ENCODE results near the gene SMCO3. TPM values are rescaled to one million over a fixed set of nuclear protein-coding genes. Genes with fewer than 3 reads are reported as not detected.
A peak's percentile ranks its signal among the peaks of the same experiment; 100 is the strongest.
"Not testable (repeated sequence)": the region's sequence is repeated elsewhere in the genome, so short reads cannot be mapped to it uniquely, and the experiment has no call there.

Gene SMCO3
- total RNA-seq, 1 donor from 2014 or later = 0.46 TPM

GRCh38 chr12:14774906-14775635 is 38.9 kb downstream of the SMCO3 start:
- DNase-seq (ENCODE audit: low spot score) = peak; percentile 35

DNA sequence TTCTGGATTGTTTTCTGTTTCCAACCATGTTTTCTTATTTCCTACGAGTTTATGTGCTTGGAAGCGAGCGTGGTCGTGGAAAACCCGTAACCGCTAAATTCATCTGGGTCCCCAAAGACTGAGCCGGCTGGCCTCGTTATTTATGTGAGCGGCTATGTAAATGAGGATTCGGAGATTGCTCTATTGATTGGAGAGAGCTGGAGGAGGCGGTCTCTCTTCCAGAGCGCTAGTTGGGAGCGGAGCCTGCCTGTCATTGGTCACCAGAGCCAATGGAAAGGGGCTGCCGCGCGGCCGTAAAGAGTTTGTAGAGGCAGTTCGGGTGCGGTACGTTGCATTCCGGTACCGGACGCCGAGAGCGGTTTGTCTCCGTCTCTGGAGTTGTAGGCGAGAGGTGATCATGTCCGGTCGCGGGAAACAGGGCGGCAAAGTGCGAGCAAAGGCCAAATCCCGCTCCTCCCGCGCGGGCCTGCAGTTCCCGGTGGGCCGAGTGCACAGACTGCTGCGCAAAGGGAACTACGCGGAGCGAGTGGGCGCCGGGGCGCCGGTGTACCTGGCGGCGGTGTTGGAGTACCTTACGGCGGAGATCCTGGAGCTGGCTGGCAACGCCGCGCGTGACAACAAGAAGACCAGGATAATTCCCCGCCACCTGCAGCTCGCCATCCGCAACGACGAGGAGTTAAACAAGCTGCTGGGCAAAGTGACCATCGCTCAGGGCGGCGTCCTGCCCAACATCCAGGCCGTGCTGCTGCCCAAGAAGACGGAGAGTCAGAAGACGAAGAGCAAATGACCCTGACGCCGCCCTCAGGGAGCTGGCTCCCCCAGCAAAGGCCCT is 39.7 kb downstream of the SMCO3 start:
- DNase-seq (ENCODE audit: low spot score) = peak; percentile 97

DNA sequence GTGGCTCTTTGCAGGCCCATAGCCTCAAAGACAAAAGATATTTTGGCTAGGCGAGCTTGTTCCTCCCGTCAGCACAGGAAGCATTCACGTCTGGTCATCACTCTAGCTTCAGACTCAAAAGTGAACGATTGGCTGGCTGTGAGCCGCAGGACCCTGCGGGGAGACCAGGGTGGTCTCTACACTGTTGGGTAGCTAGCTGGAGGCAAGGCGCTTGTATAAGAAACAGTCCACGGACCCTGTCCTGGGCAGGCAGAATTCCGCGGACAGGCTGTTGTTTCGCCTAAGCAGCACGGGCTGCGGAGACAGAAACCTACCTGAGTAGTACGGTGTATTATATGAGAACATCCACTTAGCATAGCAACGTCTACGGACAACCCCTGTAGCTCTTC is 40.3 kb downstream of the SMCO3 start:
- DNase-seq (ENCODE audit: low spot score) = no peak

DNA sequence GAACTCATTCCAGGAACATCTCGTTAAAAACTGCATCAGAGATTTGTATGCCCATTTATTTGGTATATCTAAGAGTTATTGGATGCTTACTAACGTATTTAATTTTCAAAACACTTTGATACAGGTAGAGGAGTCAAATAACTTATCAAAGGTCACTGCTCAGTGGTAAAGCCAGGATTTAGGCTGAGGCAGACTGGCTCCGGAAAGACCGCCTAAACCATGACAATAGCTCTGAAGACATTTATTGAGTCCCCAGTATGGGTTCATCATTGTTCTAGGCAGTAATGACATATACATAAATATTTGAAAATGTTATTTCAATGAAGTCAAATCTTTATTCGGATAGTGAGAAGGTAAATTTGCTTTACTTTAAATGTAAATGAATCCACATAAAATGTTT is 41.0 kb downstream of the SMCO3 start:
- no peak for DNase-seq (ENCODE audit: low spot score)

- DNase-seq (ENCODE audit: low spot score) = no peak
These were observed 42.3 kb downstream of the SMCO3 start for GRCh38 chr12:14771651-14772137.

- DNase-seq (ENCODE audit: low spot score) = peak; percentile 98
These were observed 43.2 kb downstream of the SMCO3 start for GRCh38 chr12:14770496-14771461.

- DNase-seq (ENCODE audit: low spot score) = peak; percentile 83
These were observed 44.0 kb downstream of the SMCO3 start for GRCh38 chr12:14769969-14770495.

DNA sequence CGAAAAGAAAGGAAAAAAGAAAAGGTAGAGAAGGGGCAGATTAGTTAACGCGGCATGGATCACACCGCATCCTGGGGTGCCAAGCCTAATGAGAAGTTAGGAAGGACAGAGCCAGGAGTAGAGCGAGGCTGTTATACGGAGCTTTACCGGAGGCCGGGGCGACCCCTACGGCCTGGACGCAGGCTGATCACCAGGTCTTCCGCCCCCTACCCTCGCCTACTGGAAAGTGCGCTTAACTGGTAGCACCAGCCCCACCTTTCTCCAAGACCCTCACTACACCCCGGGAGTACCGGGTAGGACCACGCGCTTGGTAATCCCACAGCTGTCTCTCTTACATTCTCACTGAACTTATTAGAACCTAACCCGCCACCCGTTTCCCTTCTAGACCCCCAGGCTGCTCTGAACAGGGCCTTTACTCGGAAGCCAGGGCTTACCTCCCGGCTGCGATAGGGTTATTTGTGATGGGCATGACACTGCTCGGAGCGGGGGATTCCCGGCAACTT is 44.5 kb downstream of the SMCO3 start:
- peak; percentile 25 for DNase-seq (ENCODE audit: low spot score)

GRCh38 chr12:14768823-14769405 is 45.1 kb downstream of the SMCO3 start:
- no peak for DNase-seq (ENCODE audit: low spot score)

DNA sequence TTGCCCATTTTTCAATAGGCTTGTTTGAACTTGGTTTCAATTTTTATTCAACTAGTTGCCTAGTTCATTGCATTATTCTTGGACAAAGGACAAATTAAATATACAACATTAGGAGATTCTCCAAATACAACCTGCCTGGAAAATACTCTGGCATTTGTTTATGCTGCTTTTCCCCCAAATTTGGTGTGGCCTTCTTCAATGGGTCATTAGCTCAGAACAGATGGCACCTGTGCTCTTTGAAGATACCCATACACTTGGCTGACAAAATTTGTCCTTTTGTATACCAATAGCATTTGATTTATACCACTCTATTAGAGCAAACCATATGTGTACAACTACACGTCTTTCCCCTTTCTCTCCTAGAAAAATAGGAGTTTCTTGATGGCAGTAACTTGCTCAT is 46.4 kb downstream of the SMCO3 start:
- no peak for DNase-seq (ENCODE audit: low spot score)

DNA sequence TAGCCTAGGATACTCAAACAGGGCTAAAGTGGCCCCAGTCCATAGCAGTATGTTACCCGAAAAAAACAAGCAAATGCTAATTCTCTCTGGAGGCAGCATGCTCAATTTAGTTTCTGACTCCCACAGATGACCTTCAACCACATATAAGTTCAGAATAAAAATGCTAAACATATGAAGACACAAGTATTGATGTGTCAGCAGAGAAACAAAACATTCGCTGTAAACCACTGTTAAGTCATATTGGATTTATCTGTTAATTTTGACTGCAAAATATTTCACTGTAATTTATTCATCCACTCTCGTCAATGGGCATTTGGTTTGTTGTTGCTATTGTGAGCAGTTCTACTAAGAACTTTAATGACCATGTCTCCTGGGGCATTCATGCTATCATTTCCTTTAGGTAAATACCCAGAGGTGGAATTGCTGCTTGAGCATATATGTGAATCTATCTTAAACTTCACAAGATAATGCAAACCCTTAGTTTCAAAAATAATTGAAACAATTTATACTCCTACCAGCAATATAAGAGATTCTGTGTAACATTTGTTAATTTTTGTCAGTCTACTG is 47.2 kb downstream of the SMCO3 start:
- no peak for DNase-seq (ENCODE audit: low spot score)

DNA sequence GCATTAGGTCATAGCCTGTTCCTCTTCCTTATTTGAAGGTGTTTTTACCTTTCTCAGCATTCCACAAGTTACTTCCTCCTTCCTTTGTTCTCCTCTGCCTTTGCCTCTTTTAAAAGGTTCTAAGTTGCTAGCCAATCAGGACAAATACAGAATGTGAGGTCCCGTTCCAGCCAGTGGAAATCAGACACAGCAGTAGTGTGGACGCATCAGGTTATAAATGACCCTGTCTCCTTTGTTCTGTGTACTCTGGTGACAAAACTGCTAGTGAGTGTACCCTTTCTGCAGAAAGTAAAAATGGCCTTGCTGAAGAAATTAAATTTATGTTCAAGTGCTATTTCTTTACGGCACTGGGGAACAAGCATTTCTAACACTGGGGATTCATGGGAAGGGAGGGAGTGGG is 48.0 kb downstream of the SMCO3 start:
- not testable (repeated sequence) for DNase-seq (ENCODE audit: low spot score)

GRCh38 chr12:14765398-14765797 is 48.6 kb downstream of the SMCO3 start:
- DNase-seq (ENCODE audit: low spot score) = no peak

- DNase-seq (ENCODE audit: low spot score) = not testable (repeated sequence)
These were observed 54.2 kb downstream of the SMCO3 start for GRCh38 chr12:14759711-14760280.

DNA sequence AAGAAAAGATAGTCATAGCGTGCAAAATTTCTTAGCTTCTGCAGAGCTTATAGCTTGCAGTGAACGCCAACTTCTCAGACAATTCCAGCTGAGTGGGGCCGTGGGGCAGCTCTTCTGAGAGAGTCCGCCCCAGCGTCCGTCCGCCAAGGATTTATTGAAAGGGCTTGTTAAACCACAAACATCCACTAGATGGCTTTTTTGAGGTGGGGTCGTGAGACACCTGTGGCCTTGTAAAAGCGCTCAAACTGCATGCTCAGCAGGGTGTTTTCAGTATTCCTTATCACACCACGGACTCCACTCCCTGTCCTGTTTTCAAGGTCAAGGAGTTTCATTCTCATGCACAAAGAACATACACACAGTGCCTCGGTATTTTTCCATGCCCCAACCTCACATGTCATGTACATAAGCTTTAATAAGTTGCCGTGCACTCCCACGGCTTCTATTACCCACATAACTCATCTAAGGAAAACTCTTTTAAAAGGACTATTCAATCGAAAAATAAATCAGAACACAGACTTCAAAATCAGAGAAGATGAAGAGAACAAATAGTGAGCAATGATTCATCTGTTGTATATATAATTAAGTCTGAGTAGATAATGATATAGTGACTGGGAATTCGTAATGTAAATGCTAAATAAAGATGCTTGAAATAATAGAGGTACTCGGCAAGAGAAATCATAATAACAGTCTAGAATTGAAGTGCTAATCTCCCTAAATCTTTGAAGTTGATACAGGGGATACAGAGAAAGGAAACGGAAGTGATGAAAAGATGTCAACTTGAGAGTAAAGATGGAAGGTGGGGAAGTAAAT is 57.4 kb downstream of the SMCO3 start:
- DNase-seq (ENCODE audit: low spot score) = no peak

Measured in mucosa of gallbladder (tissue), 1 donor.